SK-N-SH (cell line): Measurements from ENCODE around the gene ADAP1. TPM values are rescaled to one million over a fixed set of nuclear protein-coding genes. Genes with fewer than 3 reads are reported as not detected.

ENCODE experiments used
- CTCF ChIA-PET: fragments of 300-600, 350-600 bp; formaldehyde crosslinking; extraction: SDS; loops from one replicate; lab custom pipeline; 2021; lab: Yijun Ruan, JAX
- POLR2A ChIA-PET: fragments of 350-600 bp; sonication (Branson Sonifier 250); formaldehyde crosslinking; extraction: SDS; loops from one replicate; lab custom pipeline; 2020; ENCODE audit warnings: antibody characterized with exemption, inconsistent platforms; lab: Yijun Ruan, JAX
- DNase-seq: peaks from one replicate; pipeline ENCODE4 v3.0.0; 2012
- H2AFZ ChIP-seq: fragments of 200-600 bp; sonication (generic); 2 replicates; pipeline ENCODE4 v1.8.1; 2016; ENCODE audit warnings: antibody characterized with exemption, mild to moderate bottlenecking, low read depth
- H3F3A ChIP-seq: fragments of 200-600 bp; sonication (generic); replicated peaks from 2 replicates; pipeline ENCODE3; 2016; ENCODE audit warnings: antibody characterized with exemption, mild to moderate bottlenecking; ENCODE audit not compliant: insufficient read depth
- H3K27ac ChIP-seq, 2 experiments: fragments of 200-500 bp in 1 of 2; fragments of 200-600 bp in 1 of 2; sonication (Bioruptor generic) in 1 of 2; sonication (generic), shearing (Covaris generic) in 1 of 2; 2 replicates each; pipeline versions ENCODE4 v1.5.1 to v1.6.1; 2014 to 2016; ENCODE audit warnings: low read depth in 2 of 2, inconsistent platforms in 1 of 2, low read length in 1 of 2, mild to moderate bottlenecking in 1 of 2, mixed read lengths in 1 of 2
- H3K27me3 ChIP-seq: fragments of 200-600 bp; sonication (generic), shearing (Covaris generic); 2 replicates; pipeline ENCODE4 v1.6.1; 2016; ENCODE audit warnings: mixed run types; ENCODE audit not compliant: insufficient read depth
- H3K36me3 ChIP-seq, 2 experiments: fragments of 200-500 bp in 1 of 2; fragments of 200-600 bp in 1 of 2; sonication (Bioruptor generic) in 1 of 2; sonication (generic) in 1 of 2; replicated peaks in 1 of 2; 2 replicates each; pipeline versions ENCODE3 to v1.5.1; 2014 to 2016; ENCODE audit warnings: low read length in 1 of 2, mild to moderate bottlenecking in 1 of 2; ENCODE audit not compliant: insufficient read depth in 2 of 2, control insufficient read depth in 1 of 2
- H3K4me1 ChIP-seq, 2 experiments: fragments of 200-500 bp in 1 of 2; fragments of 200-600 bp in 1 of 2; sonication (Bioruptor generic) in 1 of 2; sonication (generic), shearing (Covaris generic) in 1 of 2; 2 replicates each; pipeline versions ENCODE4 v1.5.1 to v1.6.1; 2014 to 2016; ENCODE audit warnings: low read depth in 1 of 2, low read length in 1 of 2, mixed run types in 1 of 2; ENCODE audit not compliant: insufficient read depth in 2 of 2, control insufficient read depth in 1 of 2
- H3K4me2 ChIP-seq: fragments of 200-600 bp; sonication (generic), shearing (Covaris generic); 2 replicates; pipeline ENCODE4 v1.6.1; 2017; ENCODE audit warnings: mixed run types
- H3K4me3 ChIP-seq, 2 experiments: fragments of 200-500 bp in 1 of 2; fragments of 200-600 bp in 1 of 2; sonication (Bioruptor generic) in 1 of 2; sonication (generic), shearing (Covaris generic) in 1 of 2; 2 replicates each; pipeline versions ENCODE4 v1.5.1 to v1.8.1; 2014 to 2016; ENCODE audit warnings: low read depth in 2 of 2, inconsistent platforms in 1 of 2, low read length in 1 of 2, mild to moderate bottlenecking in 1 of 2, mixed read lengths in 1 of 2, moderate library complexity in 1 of 2
- H3K79me2 ChIP-seq: fragments of 200-600 bp; sonication (generic); 2 replicates; pipeline ENCODE4 v1.8.1; 2017; ENCODE audit warnings: mild to moderate bottlenecking; ENCODE audit not compliant: insufficient read depth
- H3K9ac ChIP-seq: fragments of 200-600 bp; sonication (generic); 2 replicates; pipeline ENCODE4 v1.6.1; 2017; ENCODE audit warnings: mixed run types
- H3K9me2 ChIP-seq: fragments of 200-600 bp; sonication (generic); 2 replicates; pipeline ENCODE4 v1.6.1; 2017; ENCODE audit warnings: mixed run types
- H3K9me3 ChIP-seq: fragments of 200-600 bp; sonication (generic); 2 replicates; pipeline ENCODE4 v1.6.1; 2017; ENCODE audit warnings: mixed run types, mild to moderate bottlenecking, moderate library complexity
- H4K20me1 ChIP-seq: fragments of 200-600 bp; sonication (generic); 2 replicates; pipeline ENCODE4 v1.6.1; 2017; ENCODE audit warnings: mild to moderate bottlenecking, mixed run types; ENCODE audit not compliant: insufficient read depth
- FOSL2 ChIP-seq: IDR thresholded peaks from 2 replicates; pipeline ENCODE4 v1.4.0; 2012; ENCODE audit warnings: low read depth, mild to moderate bottlenecking, moderate library complexity, borderline replicate concordance
- FOXJ3 ChIP-seq: sonication (generic); formaldehyde crosslinking; IDR thresholded peaks from 2 replicates; pipeline ENCODE4 v1.5.1; 2020; ENCODE audit warnings: mild to moderate bottlenecking, missing genetic modification reagents
- JUND ChIP-seq: IDR thresholded peaks from 2 replicates; pipeline ENCODE4 v1.4.0; 2012
- MEF2A ChIP-seq: IDR thresholded peaks from 2 replicates; pipeline ENCODE4 v1.4.0; 2012; ENCODE audit warnings: low read depth, borderline replicate concordance
- MXI1 ChIP-seq: IDR thresholded peaks from 2 replicates; pipeline ENCODE4 v1.6.1; 2012; ENCODE audit warnings: mild to moderate bottlenecking, low read depth, low read length, improper control_type of control experiment
- NFIC ChIP-seq: IDR thresholded peaks from 2 replicates; pipeline ENCODE4 v1.4.0; 2012; ENCODE audit warnings: borderline replicate concordance
- NRF1 ChIP-seq: IDR thresholded peaks from 2 replicates; pipeline ENCODE4 v1.6.1; 2012; ENCODE audit warnings: low read depth, mild to moderate bottlenecking, low read length
- POLR2AphosphoS5 ChIP-seq: IDR thresholded peaks from 2 replicates; pipeline ENCODE4 v1.6.1; 2012; ENCODE audit warnings: low read depth, low read length
- RCOR1 ChIP-seq: fragments of 150-350 bp; IDR thresholded peaks from 2 replicates; pipeline ENCODE4 v1.6.1; 2017; ENCODE audit warnings: antibody characterized with exemption, low read length
- TAF1 ChIP-seq: IDR thresholded peaks from 2 replicates; pipeline ENCODE4 v1.6.1; 2012; ENCODE audit warnings: low read depth, mild to moderate bottlenecking, low read length, moderate library complexity, borderline replicate concordance
- TCF12 ChIP-seq: IDR thresholded peaks from 2 replicates; pipeline ENCODE4 v1.4.0; 2012
- TEAD4 ChIP-seq: IDR thresholded peaks from 2 replicates; pipeline ENCODE4 v1.4.0; 2012; ENCODE audit warnings: mild to moderate bottlenecking, borderline replicate concordance; ENCODE audit not compliant: insufficient read depth
- WGBS: methylation state at CpG from one replicate; pipeline ENCODE4 v1.1.6; 2017; ENCODE audit warnings: low lambda C conversion rate; 5-methylcytosine and 5-hydroxymethylcytosine counted together
- polyA plus RNA-seq, 3 experiments: library from polyadenylated mRNA; depleted of rRNA; stranded (reverse); fragments of >200 nt; gene quantifications; 2 replicates each; pipeline ENCODE4 v1.2.3, GENCODE V29; 2012
- TF ChIP-seq, protein P1 (sequence below): fragments of 200-600 bp; sonication (generic); IDR thresholded peaks from 2 replicates; pipeline ENCODE4 v1.6.1; 2017; ENCODE audit warnings: antibody characterized with exemption, mild to moderate bottlenecking, moderate library complexity
- TF ChIP-seq, protein P2 (sequence below): IDR thresholded peaks from 2 replicates; pipeline ENCODE4; 2012
- TF ChIP-seq, protein P3 (sequence below): fragments of 150-350 bp; IDR thresholded peaks from 2 replicates; pipeline ENCODE4 v1.6.1; 2017; ENCODE audit warnings: antibody characterized with exemption, low read length, low read depth, borderline replicate concordance

ADAP1 gene
- polyA plus RNA-seq, 1 of the 3 experiments (the other 2 are of a cell fraction) = 3.2 TPM

DNA sequence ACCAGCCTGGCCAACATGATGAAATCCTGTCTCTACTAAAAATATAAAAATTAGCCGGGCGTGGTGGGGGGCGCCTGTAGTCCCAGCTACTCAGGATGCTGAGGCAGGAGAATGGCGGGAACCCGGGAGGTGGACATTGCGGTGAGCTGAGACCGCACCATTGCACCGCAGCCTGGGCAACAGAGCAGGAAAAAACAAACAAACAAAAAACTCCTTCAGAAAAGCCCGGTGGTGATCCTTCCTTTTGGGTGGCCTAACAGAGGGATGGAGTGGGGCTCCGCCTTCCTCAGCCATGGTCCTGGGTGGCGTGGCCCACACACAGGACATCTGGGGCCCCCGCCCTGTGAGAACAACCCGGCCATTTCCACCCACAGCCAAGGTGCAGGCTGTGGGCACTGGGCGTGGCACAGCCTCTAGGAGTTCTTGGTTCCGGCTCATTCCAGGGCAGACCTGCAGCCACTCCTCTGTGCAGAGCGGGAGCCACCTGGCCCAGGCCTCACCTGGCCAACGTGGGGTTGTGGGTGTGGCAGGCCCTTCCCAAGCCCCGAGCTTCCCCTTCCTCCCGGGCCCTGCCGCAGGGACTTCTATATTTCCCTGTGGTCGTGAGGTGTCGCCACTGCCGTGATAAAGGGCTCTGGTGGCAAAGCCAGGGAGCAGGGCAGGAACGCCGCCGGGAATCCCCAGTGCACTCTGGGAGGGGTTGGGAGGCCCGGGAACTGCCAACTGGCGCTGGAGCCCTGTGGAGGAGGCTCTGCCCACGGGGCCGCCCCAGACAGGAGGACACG is 40.6 kb downstream of the ADAP1 start:
- no peaks in the 10 kb centered on the region for H3K79me2 ChIP-seq
- no peaks in the 10 kb centered on the region for H4K20me1 ChIP-seq
- H3K9me3 ChIP-seq = no peaks in the 10 kb centered on the region
- peaks cover 4% of the 10 kb centered on the region for H3F3A ChIP-seq
- ChIA-PET CTCF (interaction anchor here (2.3 kb wide), 1 partner anchor 79 kb away, joined by 11 read pairs; no protein-coding TSS in a partner anchor), POLR2A (no interaction called here)
- no peak overlapping the region for H3K4me2 ChIP-seq
- no peak overlapping the region for H2AFZ ChIP-seq
- H3K36me3 ChIP-seq = no peaks in the 10 kb centered on the region
- no peak overlapping the region for H3K4me3 ChIP-seq
- no peaks in the 10 kb centered on the region for H3K9me2 ChIP-seq
- H3K9ac ChIP-seq = no peak overlapping the region
- WGBS = 82% methylated on average over 23 of the region's 31 CpGs
- TF ChIP-seq MXI1 = no peak
- no peak for TF ChIP-seq TAF1
- TF ChIP-seq JUND = no peak
- no peak for TF ChIP-seq TEAD4
- no peak for TF ChIP-seq TCF12
- no peak for TF ChIP-seq NFIC
- TF ChIP-seq, protein P1, sequence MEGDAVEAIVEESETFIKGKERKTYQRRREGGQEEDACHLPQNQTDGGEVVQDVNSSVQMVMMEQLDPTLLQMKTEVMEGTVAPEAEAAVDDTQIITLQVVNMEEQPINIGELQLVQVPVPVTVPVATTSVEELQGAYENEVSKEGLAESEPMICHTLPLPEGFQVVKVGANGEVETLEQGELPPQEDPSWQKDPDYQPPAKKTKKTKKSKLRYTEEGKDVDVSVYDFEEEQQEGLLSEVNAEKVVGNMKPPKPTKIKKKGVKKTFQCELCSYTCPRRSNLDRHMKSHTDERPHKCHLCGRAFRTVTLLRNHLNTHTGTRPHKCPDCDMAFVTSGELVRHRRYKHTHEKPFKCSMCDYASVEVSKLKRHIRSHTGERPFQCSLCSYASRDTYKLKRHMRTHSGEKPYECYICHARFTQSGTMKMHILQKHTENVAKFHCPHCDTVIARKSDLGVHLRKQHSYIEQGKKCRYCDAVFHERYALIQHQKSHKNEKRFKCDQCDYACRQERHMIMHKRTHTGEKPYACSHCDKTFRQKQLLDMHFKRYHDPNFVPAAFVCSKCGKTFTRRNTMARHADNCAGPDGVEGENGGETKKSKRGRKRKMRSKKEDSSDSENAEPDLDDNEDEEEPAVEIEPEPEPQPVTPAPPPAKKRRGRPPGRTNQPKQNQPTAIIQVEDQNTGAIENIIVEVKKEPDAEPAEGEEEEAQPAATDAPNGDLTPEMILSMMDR = no peak
- TF ChIP-seq, protein P2, sequence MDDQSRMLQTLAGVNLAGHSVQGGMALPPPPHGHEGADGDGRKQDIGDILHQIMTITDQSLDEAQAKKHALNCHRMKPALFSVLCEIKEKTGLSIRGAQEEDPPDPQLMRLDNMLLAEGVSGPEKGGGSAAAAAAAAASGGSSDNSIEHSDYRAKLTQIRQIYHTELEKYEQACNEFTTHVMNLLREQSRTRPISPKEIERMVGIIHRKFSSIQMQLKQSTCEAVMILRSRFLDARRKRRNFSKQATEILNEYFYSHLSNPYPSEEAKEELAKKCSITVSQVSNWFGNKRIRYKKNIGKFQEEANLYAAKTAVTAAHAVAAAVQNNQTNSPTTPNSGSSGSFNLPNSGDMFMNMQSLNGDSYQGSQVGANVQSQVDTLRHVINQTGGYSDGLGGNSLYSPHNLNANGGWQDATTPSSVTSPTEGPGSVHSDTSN = no peak
- no peak for TF ChIP-seq FOXJ3 (CRISPR knock-in tag)
- no peak for TF ChIP-seq RCOR1
- TF ChIP-seq POLR2AphosphoS5 = no peak
- no peak overlapping the region for H3K27ac ChIP-seq
- no peaks in the 10 kb centered on the region for H3K27me3 ChIP-seq
- DNase-seq = no peak
- H3K4me1 ChIP-seq = peaks cover 0 to 27% of the 10 kb centered on the region in 2 experiments; a peak in 1 of 4 replicates

DNA sequence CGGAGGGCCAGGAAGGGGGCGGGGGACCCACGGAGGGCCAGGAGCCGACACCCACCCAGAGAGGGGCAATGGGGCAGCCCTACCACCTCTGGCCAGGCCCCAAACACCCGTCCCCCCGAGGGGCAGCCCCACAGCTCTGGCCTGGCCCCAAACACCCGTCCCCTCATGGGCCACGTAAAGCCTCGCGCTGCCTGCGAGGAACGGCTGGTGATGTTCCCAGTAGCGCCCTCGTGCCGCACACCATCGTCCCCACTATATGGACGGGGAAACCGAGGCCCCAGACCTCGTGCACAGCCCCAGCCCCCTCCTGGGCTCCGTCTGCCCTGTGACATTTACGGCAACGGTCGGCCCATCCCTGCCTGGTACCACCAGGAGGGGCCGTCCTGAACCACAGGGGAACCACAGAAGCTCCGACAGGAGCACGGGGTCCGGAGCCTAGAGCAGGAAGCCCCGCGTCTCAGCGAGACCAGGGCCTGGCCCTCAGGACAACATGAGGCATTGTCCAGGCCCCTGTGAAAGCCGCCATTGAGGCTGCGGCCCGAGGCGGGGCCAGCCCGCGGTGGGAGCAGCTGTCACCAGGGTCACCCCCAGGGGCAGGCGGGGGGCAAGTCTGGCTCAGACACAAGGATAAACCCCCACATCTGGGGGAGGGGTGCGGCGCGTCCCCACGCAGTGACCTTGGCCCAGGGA is 42.5 kb downstream of the ADAP1 start:
- H4K20me1 ChIP-seq = no peaks in the 10 kb centered on the region
- POLR2A ChIA-PET = no interaction called here
- H3K27ac ChIP-seq = no peak overlapping the region
- no peaks in the 10 kb centered on the region for H3K79me2 ChIP-seq
- 87% methylated on average over 33 of the region's 41 CpGs for WGBS
- H3K9me2 ChIP-seq = no peaks in the 10 kb centered on the region
- no peaks in the 10 kb centered on the region for H3K36me3 ChIP-seq
- peaks cover 7% of the 10 kb centered on the region for H3F3A ChIP-seq
- no peak overlapping the region for H2AFZ ChIP-seq
- DNase-seq = no peak
- peaks cover 0 to 25% of the 10 kb centered on the region in 2 experiments; a peak in 1 of 4 replicates for H3K4me1 ChIP-seq
- no peak overlapping the region for H3K9ac ChIP-seq
- no peak overlapping the region for H3K4me2 ChIP-seq
- TF ChIP-seq FOSL2 = no peak
- TF ChIP-seq NRF1 = no peak
- TF ChIP-seq MEF2A = no peak
- TF ChIP-seq, protein P1 = no peak
- TF ChIP-seq, protein P3, sequence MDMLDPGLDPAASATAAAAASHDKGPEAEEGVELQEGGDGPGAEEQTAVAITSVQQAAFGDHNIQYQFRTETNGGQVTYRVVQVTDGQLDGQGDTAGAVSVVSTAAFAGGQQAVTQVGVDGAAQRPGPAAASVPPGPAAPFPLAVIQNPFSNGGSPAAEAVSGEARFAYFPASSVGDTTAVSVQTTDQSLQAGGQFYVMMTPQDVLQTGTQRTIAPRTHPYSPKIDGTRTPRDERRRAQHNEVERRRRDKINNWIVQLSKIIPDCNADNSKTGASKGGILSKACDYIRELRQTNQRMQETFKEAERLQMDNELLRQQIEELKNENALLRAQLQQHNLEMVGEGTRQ = no peak
- TF ChIP-seq, protein P2 = no peak
- no peak for TF ChIP-seq POLR2AphosphoS5
- TF ChIP-seq MXI1 = no peak
- H3K9me3 ChIP-seq = no peaks in the 10 kb centered on the region
- H3K27me3 ChIP-seq = no peaks in the 10 kb centered on the region
- H3K4me3 ChIP-seq = no peak overlapping the region
- CTCF ChIA-PET = interaction anchor here (1.6 to 2.3 kb wide), 2 partner anchors 81 to 153 kb away, joined by 5 to 11 read pairs; no protein-coding TSS in a partner anchor
